Right ventricle myocardium inferior (tissue), 1 donor: ENCODE results near the gene DIPK1B. TPM values are rescaled to one million over a fixed set of nuclear protein-coding genes. Genes with fewer than 3 reads are reported as not detected.
"Not testable (repeated sequence)": the region's sequence is repeated elsewhere in the genome, so short reads cannot be mapped to it uniquely, and the experiment has no call there.

Experiments
- ATAC-seq: fragments of 200-7000 bp; cut with Tn5 transposase; one replicate; pipeline ENCODE4 v1.9.1; 2020; ENCODE audit warnings: mild to moderate bottlenecking, moderate library complexity
- DNase-seq: peaks from one replicate; pipeline ENCODE4 v3.0.0; 2021; ENCODE audit errors: missing footprints
- intact Hi-C: fragments of 100-400 bp; cut with DNase I; formaldehyde crosslinking; loops from one replicate; pipeline ENCODE4 v1.11.0; 2022
- total RNA-seq: library from RNA; stranded (reverse); fragmentation: NEBNext Ultra II Directional; extraction: Animal tissue kit (Norgen Biotek cat#: 25700); gene quantifications from one replicate; pipeline ENCODE4 v1.2.1, GENCODE V29; 2021
- donor health status: DM: no; HTN: yes; CAD: no; lungs with severe emphysema.

DIPK1B gene
- total RNA-seq, 1 donor from 2014 or later: 16.4 TPM

DNA sequence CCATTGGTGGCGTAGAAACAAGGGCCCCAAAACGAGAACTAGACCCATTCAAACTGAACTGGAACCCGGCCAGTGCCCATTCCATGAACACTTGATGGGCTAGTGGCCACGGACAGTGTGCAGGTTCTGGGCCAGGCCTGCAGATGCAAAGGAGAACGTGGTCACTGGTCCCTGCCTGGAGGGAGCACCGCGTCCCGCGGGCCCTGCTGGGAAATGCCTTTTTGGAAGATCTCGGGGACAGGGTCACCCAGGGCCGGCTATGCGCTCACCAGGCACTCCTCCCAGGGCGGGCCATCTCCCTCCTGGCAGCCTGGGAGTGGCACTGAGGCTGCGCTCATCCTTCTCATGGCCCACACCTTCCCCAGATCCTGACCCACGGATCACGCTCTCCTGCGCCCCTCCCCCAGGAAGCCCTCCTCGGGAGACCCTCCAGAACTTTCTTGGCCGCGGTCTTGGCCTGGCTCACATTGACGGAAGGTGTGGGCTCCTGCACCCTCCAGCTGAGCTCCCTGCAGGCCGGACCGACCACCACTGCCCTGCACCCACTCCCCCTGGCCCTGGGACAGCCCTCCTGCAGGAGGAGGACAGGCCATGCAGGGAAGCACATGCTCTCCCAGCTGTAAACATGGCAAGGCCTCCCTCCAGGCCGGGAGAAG lies 2.8 kb upstream of the DIPK1B start:
- intact Hi-C loops: no loop called here
- no peak for DNase-seq
- no peak for ATAC-seq

DNA sequence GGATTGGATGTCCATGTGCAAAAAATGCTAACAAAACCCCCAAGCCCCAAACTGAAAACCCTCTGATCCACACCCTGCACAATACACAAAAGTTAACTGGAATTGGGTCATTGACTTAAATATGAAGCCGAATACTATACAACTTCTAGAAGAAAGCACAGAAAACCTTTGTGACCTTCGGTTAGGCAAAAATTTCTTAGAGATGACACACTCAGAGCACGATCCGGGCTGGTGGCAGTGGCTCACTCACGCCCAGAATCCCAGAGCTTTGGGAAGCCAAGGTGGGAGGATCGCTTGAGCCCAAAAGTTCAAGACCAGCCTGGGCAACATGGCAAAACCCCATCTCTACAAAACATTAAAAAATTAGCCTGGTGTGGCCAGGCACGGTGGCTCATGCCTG lies 1.8 kb upstream of the DIPK1B start:
- DNase-seq (no peak), ATAC-seq (no peak)
- intact Hi-C loops: no loop called here

DNA sequence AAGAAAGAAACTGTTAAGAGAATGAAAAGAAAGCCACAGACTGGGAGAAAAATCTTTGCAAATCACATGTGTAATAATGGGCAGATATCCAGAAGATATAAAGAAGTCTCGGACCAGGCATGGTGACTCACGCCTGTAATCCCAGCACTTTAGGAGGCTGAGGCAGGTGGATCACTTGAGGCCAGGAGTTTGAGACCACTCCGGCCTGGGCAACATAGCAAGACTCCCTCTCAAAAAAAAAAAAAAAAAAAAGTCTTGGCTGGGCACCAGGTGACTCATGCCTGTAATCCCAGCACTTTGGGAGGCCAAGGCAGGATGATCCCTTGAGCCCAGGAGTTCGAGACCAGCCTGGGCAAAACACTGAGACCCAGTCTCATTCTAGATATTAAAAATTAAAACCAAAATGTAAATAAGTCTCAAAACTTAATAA lies 1.1 kb upstream of the DIPK1B start:
- ATAC-seq, intact Hi-C loops, DNase-seq: not testable (repeated sequence)

DNA sequence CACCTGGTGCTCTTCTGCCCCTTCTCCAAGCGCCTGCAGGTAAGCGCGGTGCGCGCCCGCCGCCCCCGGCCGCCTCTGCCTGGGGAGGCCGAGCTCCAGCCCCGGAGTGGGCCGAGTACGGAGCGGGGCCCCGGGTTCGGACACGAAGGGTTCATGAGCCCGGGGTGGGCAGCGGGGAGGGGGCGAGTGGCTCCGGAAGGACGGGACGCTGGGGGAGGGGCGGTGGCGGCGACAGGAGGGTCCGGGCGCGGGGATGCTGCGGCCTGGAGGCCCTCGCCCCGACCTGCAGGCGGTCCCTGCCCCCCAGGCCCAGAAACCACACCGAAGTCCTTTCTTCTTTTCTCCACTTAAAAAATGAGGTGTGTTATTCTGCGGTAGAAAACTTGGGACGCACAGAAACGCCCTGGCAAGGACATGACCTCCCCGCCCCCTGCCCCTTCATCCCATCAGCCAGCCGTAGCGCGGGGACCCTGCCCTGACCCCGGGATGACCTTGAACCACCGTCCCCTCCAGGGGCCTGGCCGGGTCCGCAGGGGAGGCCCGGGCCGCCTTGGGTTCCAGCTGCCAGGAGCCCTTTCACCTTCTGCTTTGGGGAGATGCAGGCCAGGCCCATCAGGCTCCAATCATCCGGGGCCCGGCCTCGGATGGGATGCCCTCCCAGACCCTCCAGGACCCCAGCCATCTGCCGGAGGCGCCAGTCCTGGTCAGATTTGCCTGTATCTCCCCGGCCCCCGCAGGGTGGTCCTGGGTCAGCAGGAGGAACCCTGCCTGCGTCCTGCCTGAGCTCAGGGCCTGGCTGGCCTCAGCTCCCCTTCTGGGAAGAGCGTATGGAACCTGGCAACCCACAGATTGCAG lies 545 bp downstream of the DIPK1B start:
- intact Hi-C loops: no loop called here
- no peak for DNase-seq
- ATAC-seq: no peak

DNA sequence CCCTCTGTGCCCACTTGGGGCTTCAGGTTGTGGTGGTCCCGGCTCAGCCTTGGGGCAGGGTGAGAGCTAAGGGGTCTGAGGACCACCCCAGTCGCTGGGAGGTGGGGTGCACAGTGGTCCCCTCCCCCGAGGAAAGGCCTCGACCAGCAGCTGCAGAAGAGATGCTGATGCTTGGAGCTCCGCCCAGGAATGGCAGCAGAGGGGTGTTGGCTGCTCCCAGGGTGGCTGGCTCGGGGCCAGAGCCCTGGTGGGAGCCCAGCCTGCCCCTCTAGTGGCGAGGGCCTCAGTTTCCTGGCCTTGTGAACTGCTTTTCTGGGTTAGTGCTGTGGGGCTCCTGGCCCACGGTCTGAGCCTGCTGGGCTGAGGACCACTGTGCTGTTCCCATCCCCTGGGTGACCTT lies 1.2 kb downstream of the DIPK1B start:
- DNase-seq (peak; percentile 72), ATAC-seq (no peak)

DNA sequence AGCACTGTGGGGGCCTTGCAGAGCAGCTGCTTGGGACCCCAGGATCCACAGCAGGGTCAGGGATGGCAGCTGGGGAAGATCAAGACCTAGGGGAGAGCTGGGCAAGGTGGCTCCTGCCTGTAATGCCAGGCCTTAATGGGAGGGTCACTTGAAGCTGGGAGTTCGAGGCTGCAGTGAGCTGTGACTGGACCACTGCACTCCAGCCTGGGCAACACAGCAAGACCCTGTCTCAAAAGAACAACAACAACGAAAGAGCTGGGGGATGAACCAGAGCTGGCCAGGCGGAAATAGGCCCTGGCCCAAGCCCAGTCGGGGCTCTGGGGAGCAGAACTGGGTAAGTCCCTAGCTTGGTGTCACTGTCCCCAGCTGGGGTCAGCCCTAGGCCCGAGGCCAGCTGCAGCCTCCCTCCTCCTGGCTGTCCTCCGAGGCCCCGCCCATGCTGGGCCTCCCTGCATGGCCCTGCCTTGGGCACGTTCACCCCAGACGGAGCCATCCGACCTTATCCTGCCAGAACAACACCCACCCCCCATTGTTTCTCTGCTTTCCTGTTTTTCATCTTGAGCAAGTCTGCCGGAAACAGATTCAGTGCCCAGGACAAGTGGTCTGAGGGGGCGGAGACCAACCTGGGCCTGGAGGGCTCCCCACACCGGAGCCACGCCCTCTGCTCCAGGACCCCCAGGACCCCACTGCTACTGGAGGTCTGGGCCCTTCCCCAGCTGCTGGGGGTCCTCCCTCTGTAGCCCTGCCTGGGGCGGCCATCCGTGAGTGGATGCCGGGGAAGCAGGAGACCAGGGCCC lies 1.9 kb downstream of the DIPK1B start:
- peak; percentile 34 for ATAC-seq
- intact Hi-C loops: no loop called here
- DNase-seq: peak; percentile 78

More for the DNA sequence above, 1.2 kb downstream of the DIPK1B start:
- intact Hi-C loops: no loop called here

DNA sequence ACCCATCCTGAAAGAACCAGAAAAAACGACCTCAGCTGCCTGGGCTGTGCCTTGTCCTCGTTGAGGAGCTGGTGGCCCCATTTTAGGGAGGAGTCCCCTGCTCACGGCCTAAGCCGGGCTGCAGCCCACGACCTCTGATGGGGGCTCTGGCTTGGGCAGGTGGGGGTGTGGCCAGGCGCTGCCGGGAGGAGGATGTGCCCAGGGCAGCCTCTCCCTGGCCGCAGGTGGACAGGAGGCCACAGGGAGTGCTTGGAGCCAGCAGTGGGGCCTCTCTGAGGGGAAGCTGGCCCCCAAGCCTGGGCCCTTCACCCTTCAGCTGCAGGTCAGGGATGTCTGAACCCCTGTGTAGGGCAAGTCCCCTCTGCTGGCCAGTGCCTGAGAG lies 2.5 kb downstream of the DIPK1B start:
- ATAC-seq: no peak
- no peak for DNase-seq
- intact Hi-C loops: loop anchor here (5.0 kb wide), 1 partner anchor 43 kb away; no protein-coding TSS in a partner anchor

DNA sequence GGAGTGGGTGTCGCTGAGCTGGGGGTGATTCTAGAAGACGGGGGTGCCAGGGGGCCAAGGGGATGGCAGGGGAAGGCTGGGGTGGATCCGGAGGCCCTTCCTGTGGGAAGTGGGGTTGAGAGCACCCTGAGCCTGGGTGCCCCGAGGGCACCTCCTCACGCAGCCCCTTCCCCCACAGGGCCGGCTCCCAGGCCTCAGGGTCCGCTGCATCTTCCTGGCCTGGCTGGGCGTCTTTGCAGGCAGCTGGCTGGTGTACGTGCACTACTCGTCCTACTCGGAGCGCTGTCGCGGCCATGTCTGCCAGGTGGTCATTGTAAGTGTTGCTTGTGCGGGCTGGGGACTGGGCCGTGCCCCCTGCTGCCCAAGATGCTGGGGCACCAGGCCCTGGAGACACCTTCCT lies 5.0 kb downstream of the DIPK1B start:
- intact Hi-C loops: loop anchor here (5.0 kb wide), 1 partner anchor 45 kb away; no protein-coding TSS in a partner anchor
- ATAC-seq (no peak), DNase-seq (no peak)

DNA sequence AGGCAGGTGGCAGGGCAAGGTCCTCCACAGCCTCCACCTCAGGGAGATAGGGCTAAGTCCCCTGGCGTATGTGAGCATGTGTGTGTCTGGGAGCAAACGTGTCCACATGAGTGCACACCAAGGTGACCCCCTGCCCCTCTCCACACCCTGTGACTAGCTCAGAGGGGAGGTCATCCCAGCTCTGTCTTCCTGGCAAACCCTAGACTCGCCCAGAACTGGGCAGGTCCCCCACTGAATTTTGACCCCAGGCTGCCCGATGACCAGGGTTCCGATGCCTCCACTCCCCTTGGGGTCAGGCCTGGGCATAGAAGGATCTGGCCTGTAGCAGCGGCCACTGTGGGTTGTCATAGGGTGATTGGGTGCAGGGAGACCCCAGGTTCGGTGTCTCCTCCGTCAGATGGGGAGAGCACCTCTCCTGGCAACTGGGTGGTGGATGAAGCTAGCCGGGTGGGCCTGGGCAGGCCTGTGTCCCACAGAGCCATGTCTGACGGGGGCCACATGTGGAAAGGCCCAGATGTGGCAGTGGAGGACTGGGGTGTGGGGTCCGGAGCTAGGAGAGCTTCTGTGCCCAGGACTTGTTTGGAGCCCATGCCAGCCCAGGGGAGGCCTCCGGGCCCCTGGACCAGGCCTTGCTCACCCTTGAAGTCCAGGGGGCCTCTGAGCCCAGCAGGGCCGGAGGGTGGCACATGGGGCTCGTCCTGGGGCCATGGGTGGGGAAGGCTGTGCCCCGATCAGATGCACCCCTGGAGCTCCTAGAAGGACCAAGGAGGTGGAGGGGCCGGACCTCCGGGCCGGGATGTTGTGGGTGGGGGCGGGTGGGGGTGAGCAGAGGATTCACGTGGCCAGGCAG lies 6.2 kb downstream of the DIPK1B start:
- ATAC-seq (no peak), DNase-seq (no peak)
- intact Hi-C loops: loop anchor here (5.0 kb wide), 1 partner anchor 46 kb away; no protein-coding TSS in a partner anchor

DNA sequence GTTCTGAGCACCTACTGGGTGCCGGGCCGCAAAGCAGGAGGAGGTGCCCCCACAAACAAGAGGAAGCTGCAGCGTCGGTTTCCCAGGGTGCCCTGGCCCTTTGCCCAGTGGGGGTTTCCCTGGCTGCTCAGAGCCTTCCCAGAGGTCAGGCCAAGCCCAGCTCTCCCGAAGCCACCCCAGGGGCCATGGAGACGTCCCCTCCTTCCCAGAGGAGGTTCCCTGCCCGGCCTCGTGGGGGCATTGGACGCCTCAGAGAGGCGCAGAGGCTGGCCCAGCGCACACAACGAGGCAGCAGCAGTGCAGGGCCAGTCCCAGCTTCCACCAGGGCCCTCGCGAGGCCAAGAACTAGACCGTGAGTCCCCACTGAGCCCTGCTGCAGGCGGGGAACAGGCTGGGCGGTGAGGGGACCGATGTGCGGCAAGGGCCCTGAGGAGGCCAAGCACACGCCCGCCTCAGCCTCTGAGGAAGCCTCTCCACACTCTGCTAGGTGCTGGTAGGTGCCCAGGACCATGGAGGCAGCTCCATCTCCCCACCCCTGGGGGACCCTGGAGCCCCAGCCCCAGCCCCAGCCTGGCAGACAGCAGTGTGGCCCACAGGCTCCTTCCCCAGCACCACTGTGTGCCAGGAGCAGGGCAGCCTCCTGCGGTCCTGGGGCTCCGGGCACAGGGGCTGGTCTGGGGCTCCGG lies 7.0 kb downstream of the DIPK1B start:
- no peak for ATAC-seq
- intact Hi-C loops: loop anchor here (5.0 kb wide), 1 partner anchor 47 kb away; no protein-coding TSS in a partner anchor
- DNase-seq: no peak

DNA sequence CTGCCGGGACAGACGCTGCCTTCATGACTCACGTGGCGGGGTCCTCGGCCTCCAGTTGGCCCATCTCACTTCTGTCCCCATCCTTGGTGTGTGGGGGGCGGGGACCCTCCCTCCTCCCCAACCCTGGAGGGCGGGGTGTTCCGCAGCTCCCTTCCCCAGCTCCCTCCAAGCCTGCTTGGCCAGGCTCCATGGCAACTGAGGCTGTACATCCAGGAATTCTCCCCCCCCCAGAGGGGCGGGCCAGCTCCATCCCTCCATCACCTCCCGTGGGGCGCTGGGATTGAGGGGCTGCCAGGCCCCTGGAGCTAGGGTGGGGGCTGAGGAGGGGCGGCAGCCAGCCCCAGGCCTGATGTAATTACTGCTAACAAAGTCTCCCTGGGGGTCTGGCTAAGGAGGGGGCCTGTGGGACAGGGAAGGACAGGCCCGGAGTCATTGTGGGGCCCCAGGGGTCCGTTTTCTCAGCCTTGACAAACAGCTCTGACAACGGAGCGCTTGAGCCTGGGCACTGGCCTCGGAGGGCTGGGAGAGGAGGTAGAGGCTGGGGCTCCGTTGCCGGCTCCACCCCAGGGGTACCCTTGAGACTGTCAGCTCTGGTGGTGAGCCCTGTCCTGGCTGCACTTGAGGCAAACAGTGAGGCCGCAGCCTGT lies 8.0 kb downstream of the DIPK1B start:
- intact Hi-C loops: no loop called here
- no peak for DNase-seq

DNA sequence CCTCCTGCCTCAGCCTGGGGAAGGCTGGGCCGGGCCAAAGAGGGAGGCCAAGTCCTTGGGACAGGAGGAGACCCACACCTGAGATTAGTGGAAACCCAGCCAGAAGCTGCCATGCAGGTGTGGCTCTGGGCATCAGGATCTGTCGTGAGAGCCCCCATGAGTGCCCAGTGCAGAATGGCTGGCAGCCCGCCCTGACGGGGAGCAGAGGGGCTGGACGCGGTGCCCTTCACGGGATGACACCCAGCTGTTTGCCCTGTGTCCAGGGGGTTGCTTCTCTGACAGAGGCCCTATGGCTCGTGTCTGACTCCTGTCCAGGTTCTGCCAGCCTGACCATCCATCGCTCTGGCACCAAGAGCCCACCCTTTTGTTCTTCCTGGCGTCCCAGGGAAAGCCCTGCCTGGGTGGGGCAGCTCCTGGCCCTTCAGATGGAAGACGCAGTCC lies 8.5 kb downstream of the DIPK1B start:
- intact Hi-C loops: no loop called here
- no peak for ATAC-seq

More for the DNA sequence above, 8.0 kb downstream of the DIPK1B start:
- ATAC-seq: peak; percentile 40

DNA sequence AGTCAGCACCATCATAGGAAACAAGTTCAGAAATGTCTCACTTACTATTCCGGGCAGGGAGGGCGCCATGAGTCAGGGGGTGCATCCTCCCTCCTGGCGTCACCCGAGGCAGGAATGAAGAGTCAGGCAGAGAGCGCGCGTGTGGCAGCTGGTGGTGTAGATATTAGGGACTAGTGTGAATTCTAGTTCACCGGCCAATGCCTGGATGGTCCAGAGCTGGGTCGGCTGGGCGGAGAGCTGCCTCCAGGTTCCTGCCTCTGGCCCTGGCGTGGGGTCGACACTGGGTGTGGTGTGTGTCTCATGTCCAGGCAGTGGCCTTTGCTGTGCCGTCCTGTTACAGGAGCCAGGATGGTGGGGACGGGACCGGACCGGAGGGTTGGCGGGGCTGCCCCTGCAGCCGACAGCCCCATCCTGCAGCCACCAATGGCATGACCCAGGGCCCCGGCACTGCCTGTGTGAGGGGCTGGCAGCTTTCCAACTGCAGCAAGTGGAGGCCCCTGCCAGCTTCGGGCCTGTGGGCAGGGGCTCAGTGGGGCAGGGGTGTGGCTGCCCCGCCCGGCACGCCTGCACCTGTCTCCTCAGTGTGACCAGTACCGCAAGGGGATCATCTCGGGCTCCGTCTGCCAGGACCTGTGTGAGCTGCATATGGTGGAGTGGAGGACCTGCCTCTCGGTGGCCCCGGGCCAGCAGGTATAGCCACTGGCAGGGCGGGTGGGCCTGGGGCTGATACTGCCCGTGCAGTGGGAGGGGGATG lies 9.1 kb downstream of the DIPK1B start:
- DNase-seq: no peak

More for the DNA sequence above, 8.5 kb downstream of the DIPK1B start:
- DNase-seq: no peak

DNA sequence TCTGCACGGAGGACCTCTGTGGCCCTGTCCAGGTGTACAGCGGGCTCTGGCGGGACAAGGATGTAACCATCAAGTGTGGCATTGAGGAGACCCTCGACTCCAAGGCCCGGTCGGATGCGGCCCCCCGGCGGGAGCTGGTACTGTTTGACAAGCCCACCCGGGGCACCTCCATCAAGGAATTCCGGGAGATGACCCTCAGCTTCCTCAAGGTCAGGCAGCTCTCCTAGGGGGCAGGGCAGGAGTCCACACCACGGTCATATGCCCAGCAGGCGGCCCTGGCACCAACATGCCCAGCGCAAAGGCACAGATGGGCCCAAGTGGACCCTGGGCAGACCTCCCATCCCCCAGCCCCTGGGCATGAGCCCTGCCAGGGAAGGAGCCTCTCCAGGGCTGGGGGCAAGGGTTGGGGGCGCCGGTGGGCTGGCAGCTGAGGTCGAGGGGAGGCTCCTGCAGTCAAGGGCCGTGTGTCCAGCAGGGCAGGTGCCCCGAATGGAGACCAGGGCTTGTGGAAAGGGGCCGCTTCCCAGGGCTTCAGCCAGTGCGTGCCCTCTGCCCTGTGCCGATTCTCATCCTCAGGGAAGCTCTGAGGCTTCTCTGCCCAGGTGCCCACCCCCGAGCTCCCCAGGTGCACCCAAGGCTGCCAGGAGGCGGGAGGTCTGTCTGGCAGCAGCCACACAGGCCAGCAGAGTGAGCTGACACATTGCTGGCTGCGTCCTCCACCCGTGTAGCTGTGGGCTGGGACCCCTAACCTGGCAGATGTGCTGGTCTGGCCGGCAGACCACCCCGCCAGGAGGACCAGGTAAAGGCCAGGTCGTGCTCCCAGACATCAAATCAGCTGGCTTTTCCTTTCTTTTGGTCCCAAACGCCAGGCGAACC lies 10.0 kb downstream of the DIPK1B start:
- intact Hi-C loops: no loop called here
- ATAC-seq (no peak), DNase-seq (no peak)

More for the DNA sequence above, 9.1 kb downstream of the DIPK1B start:
- ATAC-seq: peak; percentile 15
- intact Hi-C loops: no loop called here

DNA sequence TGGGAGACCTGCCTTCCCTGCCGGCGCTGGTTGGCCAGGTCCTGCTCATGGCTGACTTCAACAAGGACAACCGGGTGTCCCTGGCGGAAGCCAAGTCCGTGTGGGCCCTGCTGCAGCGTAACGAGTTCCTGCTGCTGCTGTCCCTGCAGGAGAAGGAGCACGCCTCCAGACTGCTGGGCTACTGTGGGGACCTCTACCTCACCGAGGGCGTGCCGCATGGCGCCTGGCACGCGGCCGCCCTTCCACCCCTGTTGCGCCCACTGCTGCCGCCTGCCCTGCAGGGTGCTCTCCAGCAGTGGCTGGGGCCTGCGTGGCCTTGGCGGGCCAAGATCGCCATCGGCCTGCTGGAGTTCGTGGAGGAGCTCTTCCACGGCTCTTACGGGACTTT lies 10.6 kb downstream of the DIPK1B start:
- intact Hi-C loops: no loop called here
- no peak for ATAC-seq
- no peak for DNase-seq
